HEK293 (cell line): ENCODE results near the gene HDAC8.

Source experiments
- CTCF ChIP-seq: fragments of 450-650 bp; formaldehyde crosslinking; IDR thresholded peaks from 2 replicates; pipeline ENCODE4 v1.5.1; 2016; ENCODE audit warnings: missing biosample characterization, missing genetic modification characterization
- SP2 ChIP-seq: fragments of 450-650 bp; formaldehyde crosslinking; IDR thresholded peaks from 2 replicates; pipeline ENCODE4 v1.5.1; 2016; ENCODE audit warnings: missing biosample characterization, missing genetic modification characterization
- ZFP37 ChIP-seq: fragments of 450-650 bp; formaldehyde crosslinking; IDR thresholded peaks from 2 replicates; pipeline ENCODE4 v1.5.1; 2016; ENCODE audit warnings: missing biosample characterization, missing genetic modification characterization
- ZNF148 ChIP-seq: fragments of 450-650 bp; formaldehyde crosslinking; IDR thresholded peaks from 2 replicates; pipeline ENCODE4 v1.5.0; 2017; ENCODE audit warnings: missing biosample characterization, missing genetic modification characterization, borderline replicate concordance
- ZNF214 ChIP-seq: fragments of 450-650 bp; formaldehyde crosslinking; IDR thresholded peaks from 2 replicates; pipeline ENCODE4 v1.5.1; 2017; ENCODE audit warnings: missing biosample characterization, mild to moderate bottlenecking, missing genetic modification characterization, borderline replicate concordance
- ZNF221 ChIP-seq: fragments of 450-650 bp; formaldehyde crosslinking; IDR thresholded peaks from 2 replicates; pipeline ENCODE4 v1.5.1; 2017; ENCODE audit warnings: missing biosample characterization, missing genetic modification characterization, borderline replicate concordance
- ZNF223 ChIP-seq: fragments of 450-650 bp; formaldehyde crosslinking; IDR thresholded peaks from 2 replicates; pipeline ENCODE4 v1.5.1; 2016; ENCODE audit warnings: missing biosample characterization, missing genetic modification characterization
- ZNF335 ChIP-seq: fragments of 450-650 bp; formaldehyde crosslinking; conservative IDR thresholded peaks from 2 replicates; pipeline ENCODE4 v1.5.1; 2016; ENCODE audit warnings: missing biosample characterization, missing genetic modification characterization
- ZNF366 ChIP-seq: fragments of 450-650 bp; formaldehyde crosslinking; conservative IDR thresholded peaks from 2 replicates; pipeline ENCODE4 v1.5.1; 2016; ENCODE audit warnings: missing biosample characterization, missing genetic modification characterization
- ZNF449 ChIP-seq: fragments of 450-650 bp; formaldehyde crosslinking; IDR thresholded peaks from 2 replicates; pipeline ENCODE4 v1.5.1; 2017; ENCODE audit warnings: missing biosample characterization, mild to moderate bottlenecking, missing genetic modification characterization, moderate library complexity
- ZNF473 ChIP-seq: fragments of 450-650 bp; formaldehyde crosslinking; IDR thresholded peaks from 2 replicates; pipeline ENCODE4 v1.5.1; 2017; ENCODE audit warnings: missing biosample characterization, missing genetic modification characterization
- ZNF776 ChIP-seq: fragments of 450-650 bp; formaldehyde crosslinking; IDR thresholded peaks from 2 replicates; pipeline ENCODE4 v1.5.0; 2017; ENCODE audit warnings: missing biosample characterization, missing genetic modification characterization, borderline replicate concordance
- ZNF792 ChIP-seq: fragments of 450-650 bp; formaldehyde crosslinking; IDR thresholded peaks from 2 replicates; pipeline ENCODE4 v1.5.1; 2016; ENCODE audit warnings: missing biosample characterization, missing genetic modification characterization
- ZNF843 ChIP-seq: fragments of 450-650 bp; formaldehyde crosslinking; IDR thresholded peaks from 2 replicates; pipeline ENCODE4 v1.5.1; 2016; ENCODE audit warnings: missing biosample characterization, missing genetic modification characterization

GRCh38 chrX:72280321-72280845 lies 292.3 kb downstream of the HDAC8 start:
- no peak for TF ChIP-seq ZFP37 (tag by site-specific recombination)
- TF ChIP-seq CTCF (tag by site-specific recombination): no peak
- no peak for TF ChIP-seq SP2 (tag by site-specific recombination)
- no peak for TF ChIP-seq ZNF776
- no peak for TF ChIP-seq ZNF148 (tag by site-specific recombination)
- no peak for TF ChIP-seq ZNF473 (tag by site-specific recombination)
- TF ChIP-seq ZNF792 (tag by site-specific recombination): no peak
- no peak for TF ChIP-seq ZNF843
- no peak for TF ChIP-seq ZNF335 (tag by site-specific recombination)
- TF ChIP-seq ZNF214: no peak
- no peak for TF ChIP-seq ZNF221 (tag by site-specific recombination)
- TF ChIP-seq ZNF366 (tag by site-specific recombination): no peak
- no peak for TF ChIP-seq ZNF223
- TF ChIP-seq ZNF449 (tag by site-specific recombination): no peak
